IMR-90 (cell line): ENCODE results near the gene ADAMTSL4. TPM values are rescaled to one million over a fixed set of nuclear protein-coding genes. Genes with fewer than 3 reads are reported as not detected.

Experiments used
- ATAC-seq: fragments of 200-7000 bp; cut with Tn5 transposase; 2 replicates; pipeline ENCODE4 v1.9.1; 2020; ENCODE audit warnings: low read depth, mild to moderate bottlenecking, moderate library complexity
- BruUV-seq: library from RNA; stranded (reverse); fragments of 400-500 nt; replicated peaks from 2 replicates; lab custom pipeline; 2021; lab: Mats Ljungman, UMichigan
- CTCF ChIA-PET: fragments of 300-600 bp; formaldehyde crosslinking; extraction: SDS; loops from one replicate; lab custom pipeline; 2021; ENCODE audit warnings: antibody characterized with exemption; lab: Yijun Ruan, JAX
- POLR2A ChIA-PET: fragments of 300-600 bp; sonication (Branson Sonifier 250); formaldehyde crosslinking; loops from one replicate; lab custom pipeline; 2022; ENCODE audit warnings: antibody characterized with exemption; ENCODE audit not compliant: unreplicated experiment; lab: Charles Lee
- DNase-seq: peaks from one replicate; pipeline ENCODE4 v3.0.0; 2013
- H2AFZ ChIP-seq: replicated peaks from 2 replicates; pipeline ENCODE3; 2013; ENCODE audit warnings: low read length, mild to moderate bottlenecking; ENCODE audit not compliant: poor library complexity
- H2AK5ac ChIP-seq: 2 replicates; pipeline ENCODE4 v1.6.1; 2013; ENCODE audit warnings: low read depth, low read length, inconsistent platforms
- H2AK9ac ChIP-seq: replicated peaks from 2 replicates; pipeline ENCODE3; 2013; ENCODE audit warnings: mild to moderate bottlenecking, low read depth, low read length, moderate library complexity; ENCODE audit not compliant: poor library complexity
- H2BK120ac ChIP-seq: 2 replicates; pipeline ENCODE4 v1.6.1; 2013; ENCODE audit warnings: low read depth, low read length, inconsistent platforms
- H2BK15ac ChIP-seq: 3 replicates; pipeline ENCODE4 v1.6.1; 2013; ENCODE audit warnings: low read depth, low read length, inconsistent platforms
- H2BK20ac ChIP-seq: 2 replicates; pipeline ENCODE4 v1.6.1; 2013; ENCODE audit warnings: low read depth, mild to moderate bottlenecking, inconsistent platforms, low read length, moderate library complexity
- H2BK5ac ChIP-seq: 2 replicates; pipeline ENCODE4 v1.6.1; 2013; ENCODE audit warnings: mild to moderate bottlenecking, low read depth, low read length, inconsistent platforms; ENCODE audit not compliant: poor library complexity, severe bottlenecking
- H3K14ac ChIP-seq: replicated peaks from 2 replicates; pipeline ENCODE4 v1.6.1; 2013; ENCODE audit warnings: low read depth, low read length, inconsistent platforms
- H3K18ac ChIP-seq: 2 replicates; pipeline ENCODE4 v1.6.1; 2013; ENCODE audit warnings: low read depth, low read length, control low read depth
- H3K23ac ChIP-seq: 2 replicates; pipeline ENCODE4 v1.6.1; 2013; ENCODE audit warnings: low read depth, low read length, inconsistent platforms
- H3K27ac ChIP-seq: 2 replicates; pipeline ENCODE4 v1.5.1; 2013; ENCODE audit warnings: mild to moderate bottlenecking, control low read depth, low read length; ENCODE audit not compliant: insufficient read depth
- H3K27me3 ChIP-seq: 2 replicates; pipeline ENCODE4 v1.6.1; 2013; ENCODE audit warnings: low read length; ENCODE audit not compliant: control insufficient read depth, insufficient read depth
- H3K36me3 ChIP-seq: 2 replicates; pipeline ENCODE4 v1.6.1; 2013; ENCODE audit warnings: low read length, mixed read lengths; ENCODE audit not compliant: control insufficient read depth, insufficient read depth
- H3K4ac ChIP-seq: 2 replicates; pipeline ENCODE4 v1.6.1; 2013; ENCODE audit warnings: low read depth, low read length, inconsistent platforms
- H3K4me1 ChIP-seq: 2 replicates; pipeline ENCODE4 v1.6.1; 2013; ENCODE audit warnings: low read length, mixed read lengths; ENCODE audit not compliant: control insufficient read depth, insufficient read depth
- H3K4me2 ChIP-seq: 2 replicates; pipeline ENCODE4 v1.6.1; 2013; ENCODE audit warnings: low read depth, mild to moderate bottlenecking, control low read depth, low read length, moderate library complexity
- H3K4me3 ChIP-seq: 2 replicates; pipeline ENCODE4 v1.5.1; 2013; ENCODE audit warnings: low read depth, mild to moderate bottlenecking, control low read depth, low read length, moderate library complexity; ENCODE audit not compliant: insufficient read depth
- H3K56ac ChIP-seq: 2 replicates; pipeline ENCODE4 v1.6.1; 2013; ENCODE audit warnings: low read length, inconsistent platforms; ENCODE audit not compliant: insufficient read depth; ENCODE audit errors: extremely low read depth
- H3K79me1 ChIP-seq, 2 experiments: 2 replicates each; pipeline ENCODE4 v1.6.1; 2013; ENCODE audit warnings: low read length in 2 of 2, inconsistent platforms in 1 of 2, low read depth in 1 of 2
- H3K9ac ChIP-seq: 2 replicates; pipeline ENCODE4 v1.6.1; 2013; ENCODE audit warnings: low read depth, low read length, control low read depth
- H3K9me1 ChIP-seq: 2 replicates; pipeline ENCODE4 v1.6.1; 2013; ENCODE audit warnings: low read length, inconsistent platforms; ENCODE audit not compliant: insufficient read depth
- H3K9me3 ChIP-seq: 2 replicates; pipeline ENCODE4 v1.6.1; 2013; ENCODE audit warnings: low read length; ENCODE audit not compliant: control insufficient read depth, insufficient read depth
- H4K20me1 ChIP-seq: 2 replicates; pipeline ENCODE4 v1.6.1; 2013; ENCODE audit warnings: low read length, inconsistent platforms; ENCODE audit not compliant: insufficient read depth
- H4K5ac ChIP-seq: 2 replicates; pipeline ENCODE4 v1.6.1; 2013; ENCODE audit warnings: mild to moderate bottlenecking, low read depth, low read length, control low read depth
- H4K8ac ChIP-seq, 2 experiments: 2 replicates each; pipeline ENCODE4 v1.6.1; 2013; ENCODE audit warnings: low read depth in 2 of 2, low read length in 2 of 2, control low read depth in 1 of 2, inconsistent platforms in 1 of 2
- H4K91ac ChIP-seq: 2 replicates; pipeline ENCODE4 v1.6.1; 2013; ENCODE audit warnings: low read depth, low read length, inconsistent platforms; ENCODE audit not compliant: insufficient read depth
- MAFK ChIP-seq: IDR thresholded peaks from 2 replicates; pipeline ENCODE4 v1.6.1; 2012; ENCODE audit warnings: low read depth, low read length, improper control_type of control experiment
- MAZ ChIP-seq: IDR thresholded peaks from 2 replicates; pipeline ENCODE4 v1.6.1; 2012; ENCODE audit warnings: low read depth, mild to moderate bottlenecking, low read length, improper control_type of control experiment, moderate library complexity, borderline replicate concordance
- RFX5 ChIP-seq: IDR thresholded peaks from 2 replicates; pipeline ENCODE4 v1.8.0; 2012; ENCODE audit warnings: low read depth, mild to moderate bottlenecking, low read length, moderate library complexity
- WGBS, 2 experiments: methylation state at CpG; one replicate each; pipeline versions ENCODE4 v1.1.5 to v1.1.7; 2013; ENCODE audit warnings: missing lambda C conversion rate in 2 of 2; ENCODE audit not compliant: insufficient read length in 1 of 2; ENCODE audit errors: extremely low coverage in 2 of 2; 5-methylcytosine and 5-hydroxymethylcytosine counted together
- dilution Hi-C: fragments of 300-500 bp; cut with HindIII; formaldehyde crosslinking; loops from one replicate; pipeline ENCODE4 v1.14.3; 2018; ENCODE audit warnings: low sequenced_read_pairs; ENCODE audit not compliant: unreplicated experiment
- in situ Hi-C: fragments of 300-500 bp; cut with MboI; formaldehyde crosslinking; loops from 3 replicates; pipeline ENCODE4 v1.14.3; 2019; ENCODE audit warnings: low sequenced_read_pairs, inconsistent platforms, mixed read lengths
- intact Hi-C: fragments of 100-400 bp; cut with micrococcal nuclease; formaldehyde crosslinking; loops from 2 replicates; pipeline ENCODE4 v1.10.0; 2022
- polyA plus RNA-seq, 3 experiments: library from polyadenylated mRNA; depleted of rRNA; stranded (reverse); fragments of >200 nt; gene quantifications; 2 replicates each; pipeline ENCODE4 v1.2.3, GENCODE V29; 2012; ENCODE audit warnings: low replicate concordance in 1 of 3
- total RNA-seq: library from RNA; depleted of rRNA; stranded (reverse); fragments of >200 nt; gene quantifications from 2 replicates; pipeline ENCODE4 v1.2.3, GENCODE V29; 2012
- TF ChIP-seq, protein P1 (sequence below): fragments of 150-350 bp; IDR thresholded peaks from 2 replicates; pipeline ENCODE4 v1.6.1; 2017; ENCODE audit warnings: mild to moderate bottlenecking, antibody characterized with exemption, low read length, low read depth

The ADAMTSL4 gene
- total and polyA plus RNA-seq, 2 of the 4 experiments (the other 2 are of a cell fraction): 0.54 to 12.2 TPM

DNA sequence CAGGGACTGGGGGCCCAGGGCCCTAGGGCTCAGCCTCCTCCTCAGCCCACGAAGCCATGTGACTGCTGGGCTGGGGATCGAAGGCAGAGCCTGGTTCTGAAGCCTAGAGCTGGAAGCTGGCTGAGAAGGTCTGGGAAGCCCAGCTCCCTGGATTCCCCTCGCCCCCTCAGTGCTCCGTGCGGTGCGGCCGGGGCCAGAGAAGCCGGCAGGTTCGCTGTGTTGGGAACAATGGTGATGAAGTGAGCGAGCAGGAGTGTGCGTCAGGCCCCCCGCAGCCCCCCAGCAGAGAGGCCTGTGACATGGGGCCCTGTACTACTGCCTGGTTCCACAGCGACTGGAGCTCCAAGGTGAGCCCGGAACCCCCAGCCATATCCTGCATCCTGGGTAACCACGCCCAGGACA is 9.1 kb downstream of the ADAMTSL4 start:
- in situ Hi-C loops (loop anchor here (10.0 kb wide), 1 partner anchor 294 kb away; the partner anchor contains the start of gene APH1A), intact Hi-C loops (no loop called here), dilution Hi-C loops (no loop called here)
- H2BK20ac ChIP-seq: no peak overlapping the region
- H3K18ac ChIP-seq: no peak overlapping the region
- no peak overlapping the region for H4K5ac ChIP-seq
- H2BK120ac ChIP-seq: no peak overlapping the region
- POLR2A ChIA-PET: no interaction called here
- H3K79me1 ChIP-seq: peaks cover 15 to 75% of the 10 kb centered on the region in 2 experiments
- no peak overlapping the region for H4K8ac ChIP-seq
- H3K27me3 ChIP-seq: no peaks in the 10 kb centered on the region
- H3K36me3 ChIP-seq: peaks cover 5% of the 10 kb centered on the region
- no peak overlapping the region for H2AFZ ChIP-seq
- DNase-seq (no peak), ATAC-seq (no peak)
- peaks cover 20% of the 10 kb centered on the region for H3K4me1 ChIP-seq
- no peak overlapping the region for H3K9ac ChIP-seq
- H3K27ac ChIP-seq: no peak overlapping the region
- no peak overlapping the region for H3K23ac ChIP-seq
- no peak overlapping the region for H3K56ac ChIP-seq
- no TSS peak for BruUV-seq
- no peak overlapping the region for H2AK9ac ChIP-seq
- H2BK15ac ChIP-seq: no peak overlapping the region
- H3K4ac ChIP-seq: no peak overlapping the region
- H3K4me3 ChIP-seq: no peak overlapping the region
- peaks cover 16% of the 10 kb centered on the region for H3K9me1 ChIP-seq
- H2BK5ac ChIP-seq: no peak overlapping the region
- H4K20me1 ChIP-seq: peaks cover 18% of the 10 kb centered on the region
- H3K9me3 ChIP-seq: no peaks in the 10 kb centered on the region
- WGBS, 2 experiments: 91% methylated on average over 13 of the region's 15 CpGs; no CpG with 5 or more reads in 1 of the 2 experiments
- TF ChIP-seq MAZ (no peak), RFX5 (no peak), MAFK (no peak)
- TF ChIP-seq, protein P1, sequence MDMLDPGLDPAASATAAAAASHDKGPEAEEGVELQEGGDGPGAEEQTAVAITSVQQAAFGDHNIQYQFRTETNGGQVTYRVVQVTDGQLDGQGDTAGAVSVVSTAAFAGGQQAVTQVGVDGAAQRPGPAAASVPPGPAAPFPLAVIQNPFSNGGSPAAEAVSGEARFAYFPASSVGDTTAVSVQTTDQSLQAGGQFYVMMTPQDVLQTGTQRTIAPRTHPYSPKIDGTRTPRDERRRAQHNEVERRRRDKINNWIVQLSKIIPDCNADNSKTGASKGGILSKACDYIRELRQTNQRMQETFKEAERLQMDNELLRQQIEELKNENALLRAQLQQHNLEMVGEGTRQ: no peak
- H4K91ac ChIP-seq: no peak overlapping the region
- no peak overlapping the region for H2AK5ac ChIP-seq
- H3K14ac ChIP-seq: no peak overlapping the region
- no peak overlapping the region for H3K4me2 ChIP-seq
- CTCF ChIA-PET: no interaction called here
